H7 (cell line): ENCODE results near the gene CHKA. TPM values are rescaled to one million over a fixed set of nuclear protein-coding genes. Genes with fewer than 3 reads are reported as not detected.

Source experiments
- DNase-seq: peaks from one replicate; pipeline ENCODE4 v3.0.0; 2012
- H3K27me3 ChIP-seq: 2 replicates; pipeline ENCODE4 v1.6.0; 2011; ENCODE audit warnings: mild to moderate bottlenecking, low read length; ENCODE audit not compliant: control insufficient read depth, insufficient read depth
- H3K36me3 ChIP-seq: replicated peaks from 2 replicates; pipeline ENCODE4 v1.5.1; 2011; ENCODE audit warnings: low read length; ENCODE audit not compliant: control insufficient read depth, insufficient read depth
- H3K4me3 ChIP-seq: 2 replicates; pipeline ENCODE4 v1.5.1; 2011; ENCODE audit warnings: low read depth, mild to moderate bottlenecking, control low read depth, low read length, moderate library complexity; ENCODE audit not compliant: insufficient read depth
- total RNA-seq: library from RNA; depleted of rRNA; stranded (reverse); fragments of >200 nt; shearing (Covaris generic); gene quantifications from 2 replicates; pipeline ENCODE4 v1.2.3, GENCODE V29; 2014

Gene CHKA
- total RNA-seq, 1 experiment from 2014 or later, result 28.4 TPM

DNA sequence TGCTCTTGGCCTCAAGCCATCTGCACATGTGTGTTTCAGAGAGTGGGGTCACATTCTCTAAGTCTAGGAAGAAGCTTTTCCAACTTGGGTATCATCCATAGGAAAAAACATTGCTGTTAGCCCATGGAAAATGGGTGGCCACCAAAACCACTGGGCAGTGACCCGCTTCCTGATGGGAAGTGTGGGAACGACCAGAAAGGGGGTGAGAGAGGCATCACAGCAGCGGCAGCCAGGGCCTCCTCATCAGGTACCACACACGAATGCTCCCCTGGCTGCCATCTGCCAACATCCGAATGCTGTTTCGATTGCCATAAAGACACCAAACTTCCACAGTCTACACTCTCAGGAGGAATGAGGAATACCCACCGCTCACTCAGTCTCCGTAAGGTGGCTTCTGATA lies 40.3 kb downstream of the CHKA start:
- H3K36me3 ChIP-seq, result peaks cover 20% of the 10 kb centered on the region
- DNase-seq, result no peak
- no peak overlapping the region for H3K4me3 ChIP-seq
- no peaks in the 10 kb centered on the region for H3K27me3 ChIP-seq

DNA sequence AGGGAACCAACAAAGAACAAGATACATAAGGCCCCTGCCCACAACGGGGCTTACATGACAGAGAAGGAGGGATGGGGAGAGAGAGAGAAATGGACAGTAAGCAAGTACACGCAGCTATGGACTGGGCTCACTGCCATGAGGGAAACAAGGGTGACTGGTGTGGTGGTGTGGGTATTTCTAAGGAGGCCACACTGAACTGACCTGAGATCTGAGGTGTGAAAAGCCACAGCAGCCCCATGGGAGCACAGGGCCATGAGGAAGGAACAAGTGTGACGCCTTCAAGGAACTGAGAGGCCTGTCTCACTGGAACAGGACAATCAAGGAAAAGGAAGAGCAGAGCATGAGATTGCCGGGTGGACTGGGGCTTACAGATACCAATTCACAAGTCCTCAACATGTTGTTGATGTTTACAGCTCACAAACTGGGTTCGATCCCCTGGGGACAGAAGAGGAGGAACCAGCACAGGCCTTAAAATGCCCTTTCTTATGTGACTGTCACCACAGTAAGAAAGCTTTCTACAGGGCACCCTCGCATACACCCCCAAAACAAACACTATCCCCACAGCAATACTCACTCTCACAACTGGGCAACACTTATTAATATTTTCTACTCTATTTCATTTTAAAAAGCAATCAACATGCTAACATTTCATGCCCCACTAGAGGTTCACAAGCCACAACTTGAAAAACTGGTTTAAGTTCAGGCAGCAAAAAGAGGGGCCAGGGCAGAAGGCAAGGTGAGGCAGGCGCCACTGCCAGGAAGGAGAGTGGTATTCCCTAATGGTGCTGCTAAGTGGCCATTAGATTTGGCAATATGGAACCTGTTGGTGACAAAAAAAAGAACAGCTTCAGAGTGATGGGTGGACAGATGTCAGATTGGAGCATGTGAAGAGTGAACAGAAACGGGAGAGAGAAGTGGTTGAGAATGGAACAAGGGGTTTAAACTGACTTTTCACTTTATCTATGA lies 43.3 kb downstream of the CHKA start:
- Histone ChIP-seq H3K27me3 (no peaks in the 10 kb centered on the region), H3K36me3 (peaks cover 30% of the 10 kb centered on the region), H3K4me3 (no peak overlapping the region)
- DNase-seq, result no peak

GRCh38 chr11:68076371-68077042 lies 44.7 kb downstream of the CHKA start:
- H3K27me3 ChIP-seq, result no peaks in the 10 kb centered on the region
- H3K36me3 ChIP-seq, result peaks cover 32% of the 10 kb centered on the region
- no peak overlapping the region for H3K4me3 ChIP-seq
- no peak for DNase-seq

DNA sequence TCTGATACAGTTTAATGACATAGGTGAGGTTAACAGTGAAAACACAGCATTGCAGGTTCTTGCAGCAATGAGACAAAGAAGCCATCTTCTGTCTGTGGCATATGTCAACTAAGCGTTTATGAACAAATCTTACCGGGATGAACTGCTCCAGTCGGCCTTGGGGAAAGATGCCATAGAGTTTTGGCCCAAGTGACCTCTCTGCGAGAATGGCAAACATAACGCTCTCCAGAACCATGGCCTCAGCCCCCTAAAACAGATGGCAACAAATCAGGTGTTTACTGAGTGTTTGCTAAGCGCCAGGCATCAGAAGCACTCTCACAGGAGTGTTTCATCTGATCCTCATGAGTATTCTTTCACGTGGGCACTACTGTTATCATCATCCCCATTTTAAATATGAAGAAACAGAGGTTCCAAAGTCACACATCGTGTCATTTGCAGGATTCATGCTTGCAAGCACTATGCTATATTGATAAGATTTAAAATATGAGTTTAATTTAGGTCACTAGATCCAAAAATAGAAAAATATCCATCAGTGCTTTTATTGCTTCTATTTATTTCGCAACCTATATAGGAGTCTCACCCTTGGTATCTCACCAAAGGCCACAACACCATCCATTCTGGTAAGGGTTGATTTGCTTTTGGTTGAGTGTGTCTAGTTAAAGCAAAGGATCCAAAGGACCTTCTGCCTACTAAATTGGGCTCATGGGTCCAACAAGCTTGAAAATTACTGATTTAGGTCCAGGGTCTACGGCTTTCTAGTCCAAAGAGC lies 46.4 kb downstream of the CHKA start:
- H3K27me3 ChIP-seq, result no peaks in the 10 kb centered on the region

GRCh38 chr11:68071281-68072048 lies 49.7 kb downstream of the CHKA start:
- no peak overlapping the region for H3K4me3 ChIP-seq
- H3K36me3 ChIP-seq, result peaks cover 53% of the 10 kb centered on the region
- no peak for DNase-seq
- no peaks in the 10 kb centered on the region for H3K27me3 ChIP-seq

More for the DNA sequence above, 46.4 kb downstream of the CHKA start:
- no peak for DNase-seq
- H3K4me3 ChIP-seq, result no peak overlapping the region
- H3K36me3 ChIP-seq, result peaks cover 33% of the 10 kb centered on the region

- no peak for DNase-seq
- no peak overlapping the region for H3K4me3 ChIP-seq
- H3K27me3 ChIP-seq, result no peaks in the 10 kb centered on the region
- peaks cover 62% of the 10 kb centered on the region for H3K36me3 ChIP-seq
These were observed 53.2 kb downstream of the CHKA start for GRCh38 chr11:68067991-68068390.

GRCh38 chr11:68066742-68067141 lies 54.4 kb downstream of the CHKA start:
- Histone ChIP-seq H3K27me3 (no peaks in the 10 kb centered on the region), H3K4me3 (no peak overlapping the region), H3K36me3 (peaks cover 66% of the 10 kb centered on the region)
- DNase-seq, result no peak

GRCh38 chr11:68065841-68066240 lies 55.3 kb downstream of the CHKA start:
- no peak for DNase-seq
- Histone ChIP-seq H3K36me3 (peaks cover 63% of the 10 kb centered on the region), H3K27me3 (no peaks in the 10 kb centered on the region), H3K4me3 (no peak overlapping the region)

DNA sequence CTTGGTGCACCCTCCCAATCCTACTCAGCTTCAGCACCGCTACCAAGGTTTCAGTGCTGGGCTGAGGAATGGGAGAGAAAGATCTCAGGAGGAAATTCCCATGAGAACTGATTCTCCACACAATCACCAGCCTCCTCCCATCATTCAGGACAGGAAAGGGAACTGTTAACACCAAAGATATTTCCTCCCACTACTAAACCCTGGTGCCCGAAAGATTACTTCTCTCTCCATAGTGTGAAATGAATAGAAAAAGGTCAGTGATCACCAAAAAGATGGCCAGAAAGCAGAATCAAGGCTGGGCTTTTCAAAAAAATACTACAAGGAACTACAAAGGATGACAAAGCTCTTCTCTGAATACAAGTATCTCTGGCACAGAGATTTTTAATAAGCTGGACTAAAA lies 56.3 kb downstream of the CHKA start:
- Histone ChIP-seq H3K4me3 (no peak overlapping the region), H3K27me3 (no peaks in the 10 kb centered on the region), H3K36me3 (peaks cover 60% of the 10 kb centered on the region)
- no peak for DNase-seq

DNA sequence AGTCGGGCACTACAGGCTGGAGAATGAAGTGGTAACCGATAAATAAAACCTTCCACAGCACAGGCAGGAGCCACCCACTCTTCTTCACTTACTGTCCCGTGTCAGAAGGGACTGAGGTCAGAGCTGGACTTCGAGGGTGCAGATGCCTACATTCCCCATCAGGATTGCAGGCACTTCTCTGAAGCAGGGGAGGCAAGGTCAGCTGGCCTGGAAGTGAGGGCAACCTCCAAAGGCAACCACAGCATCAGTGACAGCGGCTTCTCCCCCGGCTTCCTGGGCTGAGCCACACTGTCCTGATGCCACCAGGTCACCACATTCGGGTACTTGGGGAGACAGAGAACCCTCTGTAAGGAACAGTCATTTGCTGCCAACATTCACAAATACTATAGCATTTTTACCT lies 59.7 kb downstream of the CHKA start:
- Histone ChIP-seq H3K27me3 (no peaks in the 10 kb centered on the region), H3K4me3 (no peak overlapping the region), H3K36me3 (peaks cover 36% of the 10 kb centered on the region)
- no peak for DNase-seq

GRCh38 chr11:68057807-68058206 lies 63.4 kb downstream of the CHKA start:
- no peak for DNase-seq
- H3K4me3 ChIP-seq, result no peak overlapping the region
- no peaks in the 10 kb centered on the region for H3K27me3 ChIP-seq
- peaks cover 22% of the 10 kb centered on the region for H3K36me3 ChIP-seq

DNA sequence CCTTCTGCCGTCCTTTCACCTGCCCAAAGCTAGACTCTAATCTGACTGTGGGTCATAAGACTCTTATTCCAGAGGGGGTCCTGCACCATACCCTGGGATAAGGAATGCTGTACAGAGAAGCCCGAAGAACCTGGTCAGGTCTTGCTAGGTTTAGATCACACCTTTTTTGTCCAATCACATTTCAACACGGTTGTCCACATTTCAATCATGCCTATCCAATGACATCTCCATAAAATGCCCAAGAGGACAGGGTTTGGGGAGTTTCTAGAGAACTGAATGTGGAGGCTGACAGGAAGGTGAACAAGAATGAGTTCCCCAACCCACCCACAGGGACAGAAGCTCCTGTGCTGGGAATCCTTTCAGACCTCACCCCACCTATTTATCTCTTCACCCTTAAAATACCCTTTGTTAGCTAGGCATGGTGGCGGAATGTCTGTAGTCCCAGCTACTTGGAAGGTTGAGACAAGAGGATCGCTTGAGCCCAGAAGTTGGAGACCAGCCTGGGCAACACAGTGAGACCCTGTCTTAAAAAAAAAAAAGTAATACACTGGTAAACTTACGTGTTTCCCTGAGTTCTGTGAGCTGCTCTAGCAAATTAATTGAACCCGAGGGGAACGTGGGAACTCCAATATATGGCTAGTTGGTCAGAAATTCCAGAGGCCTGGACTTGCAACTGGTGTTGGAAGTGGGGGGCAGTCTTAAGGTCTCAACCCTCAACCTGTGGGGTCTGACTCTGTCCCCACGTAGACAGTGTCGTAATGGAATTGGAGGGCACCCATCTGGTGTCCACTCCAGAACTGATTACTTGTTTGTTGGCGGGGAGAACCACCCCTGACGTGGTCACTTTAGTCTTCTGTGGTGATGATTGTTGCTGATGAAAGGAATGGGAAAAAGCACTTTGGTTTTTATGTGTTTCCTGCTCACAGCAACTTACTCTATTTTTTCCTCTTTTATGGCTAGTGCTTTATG lies 64.6 kb downstream of the CHKA start:
- Histone ChIP-seq H3K36me3 (peaks cover 13% of the 10 kb centered on the region), H3K27me3 (no peaks in the 10 kb centered on the region), H3K4me3 (no peak overlapping the region)
- DNase-seq, result no peak
